Measurements from ENCODE around the gene TMEM126A.

DNA sequence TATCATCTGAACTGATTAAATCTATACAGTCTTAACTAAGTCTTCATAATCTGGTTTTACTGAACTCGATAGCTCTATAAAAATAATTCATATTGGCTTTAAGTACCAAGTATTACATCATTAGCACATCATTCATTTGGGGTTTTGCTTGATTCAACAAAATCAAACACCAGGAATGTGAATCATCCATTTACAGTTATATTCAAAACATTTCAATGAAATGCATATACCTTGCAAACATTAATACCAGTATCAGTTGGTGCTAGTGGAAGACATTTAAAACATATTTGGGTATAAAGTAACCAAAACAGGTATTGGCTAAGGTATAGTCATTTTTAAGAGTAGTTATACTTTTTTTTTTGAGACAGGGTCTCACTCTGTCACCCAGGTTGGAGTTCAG is 50.4 kb downstream of the TMEM126A start:
- TF ChIP-seq POLR2A (IDR thresholded peaks at IDR 0.05; ENCODE audit: low read length) (no peak), GATA1 (IDR thresholded peaks at IDR 0.05; ENCODE audit: low read depth, low read length) (no peak)

Measured in erythroblast (primary cell).